ENCODE data around the gene ADA.

Gene ADA

GRCh38 chr20:44609516-44610312, 41.8 kb downstream of the ADA start:
- peak; percentile 79 to 81 for DNase-seq
- peak overlapping the region; percentile 71 to 73 for H3K4me3 Mint-ChIP-seq
- peaks cover 29% of the 10 kb centered on the region for H3K4me1 Mint-ChIP-seq
- peak; percentile 95 for ATAC-seq
- no peaks in the 10 kb centered on the region for H3K9me3 Mint-ChIP-seq
- no peaks in the 10 kb centered on the region for H3K27me3 Mint-ChIP-seq
- peak overlapping the region; percentile 84 to 90 for H3K27ac Mint-ChIP-seq

GRCh38 chr20:44609006-44609515, 42.4 kb downstream of the ADA start:
- H3K27ac Mint-ChIP-seq, result no peak overlapping the region
- no peak overlapping the region for H3K4me3 Mint-ChIP-seq
- H3K9me3 Mint-ChIP-seq, result no peaks in the 10 kb centered on the region
- no peak for ATAC-seq
- no peaks in the 10 kb centered on the region for H3K27me3 Mint-ChIP-seq
- peaks cover 22% of the 10 kb centered on the region for H3K4me1 Mint-ChIP-seq
- no peak for DNase-seq

- Mint-ChIP-seq H3K4me3 (no peak overlapping the region), H3K27ac (no peak overlapping the region), H3K27me3 (no peaks in the 10 kb centered on the region), H3K9me3 (no peaks in the 10 kb centered on the region), H3K4me1 (peaks cover 22% of the 10 kb centered on the region)
- DNase-seq (no peak), ATAC-seq (no peak)
These were observed 44.6 kb downstream of the ADA start for GRCh38 chr20:44606725-44607441.

GRCh38 chr20:44603327-44603726, 48.2 kb downstream of the ADA start:
- DNase-seq (no peak), ATAC-seq (no peak)
- no peak overlapping the region for H3K4me3 Mint-ChIP-seq
- H3K27ac Mint-ChIP-seq, result no peak overlapping the region
- no peaks in the 10 kb centered on the region for H3K27me3 Mint-ChIP-seq
- no peaks in the 10 kb centered on the region for H3K9me3 Mint-ChIP-seq
- H3K4me1 Mint-ChIP-seq, result peaks cover 29% of the 10 kb centered on the region

GRCh38 chr20:44601801-44602204, 49.7 kb downstream of the ADA start:
- H3K4me3 Mint-ChIP-seq, result no peak overlapping the region
- no peaks in the 10 kb centered on the region for H3K27me3 Mint-ChIP-seq
- no peak for ATAC-seq
- DNase-seq, result no peak
- no peaks in the 10 kb centered on the region for H3K9me3 Mint-ChIP-seq
- H3K27ac Mint-ChIP-seq, result peak overlapping the region in 1 of 2 donors; percentile 6
- H3K4me1 Mint-ChIP-seq, result peaks cover 34% of the 10 kb centered on the region

GRCh38 chr20:44601236-44601671, 50.2 kb downstream of the ADA start:
- Mint-ChIP-seq H3K9me3 (no peaks in the 10 kb centered on the region), H3K27ac (no peak overlapping the region), H3K4me1 (peaks cover 34% of the 10 kb centered on the region), H3K4me3 (no peak overlapping the region), H3K27me3 (no peaks in the 10 kb centered on the region)
- DNase-seq (no peak), ATAC-seq (no peak)

GRCh38 chr20:44600758-44601201, 50.7 kb downstream of the ADA start:
- peaks cover 34% of the 10 kb centered on the region for H3K4me1 Mint-ChIP-seq
- no peaks in the 10 kb centered on the region for H3K27me3 Mint-ChIP-seq
- no peak overlapping the region for H3K27ac Mint-ChIP-seq
- no peaks in the 10 kb centered on the region for H3K9me3 Mint-ChIP-seq
- no peak overlapping the region for H3K4me3 Mint-ChIP-seq
- ATAC-seq (no peak), DNase-seq (no peak)

GRCh38 chr20:44600301-44600700, 51.2 kb downstream of the ADA start:
- Mint-ChIP-seq H3K4me3 (no peak overlapping the region), H3K9me3 (no peaks in the 10 kb centered on the region), H3K27me3 (no peaks in the 10 kb centered on the region), H3K4me1 (peaks cover 34% of the 10 kb centered on the region), H3K27ac (no peak overlapping the region)
- ATAC-seq (no peak), DNase-seq (no peak)

GRCh38 chr20:44599715-44600114, 51.8 kb downstream of the ADA start:
- DNase-seq, result no peak
- Mint-ChIP-seq H3K27me3 (no peaks in the 10 kb centered on the region), H3K4me3 (peak overlapping the region in 1 of 2 donors; percentile 26), H3K27ac (no peak overlapping the region), H3K9me3 (no peaks in the 10 kb centered on the region), H3K4me1 (peaks cover 37% of the 10 kb centered on the region)
- ATAC-seq, result no peak

GRCh38 chr20:44598423-44599305, 52.8 kb downstream of the ADA start:
- peak; percentile 94 for ATAC-seq
- peak overlapping the region; percentile 78 to 83 for H3K4me3 Mint-ChIP-seq

GRCh38 chr20:44597930-44598329, 53.6 kb downstream of the ADA start:
- Mint-ChIP-seq H3K27me3 (no peaks in the 10 kb centered on the region), H3K4me1 (peaks cover 42% of the 10 kb centered on the region), H3K27ac (peak overlapping the region; percentile 88 to 96), H3K9me3 (no peaks in the 10 kb centered on the region), H3K4me3 (peak overlapping the region; percentile 78 to 83)
- DNase-seq (no peak), ATAC-seq (no peak)

More at GRCh38 chr20:44598423-44599305, 52.8 kb downstream of the ADA start:
- no peaks in the 10 kb centered on the region for H3K27me3 Mint-ChIP-seq
- no peaks in the 10 kb centered on the region for H3K9me3 Mint-ChIP-seq
- peak in 1 of 2 donors; percentile 42 for DNase-seq
- peaks cover 42% of the 10 kb centered on the region for H3K4me1 Mint-ChIP-seq
- H3K27ac Mint-ChIP-seq, result peak overlapping the region; percentile 88 to 96

GRCh38 chr20:44597516-44597915, 54.0 kb downstream of the ADA start:
- Mint-ChIP-seq H3K4me1 (peaks cover 42% of the 10 kb centered on the region), H3K27ac (peak overlapping the region in 1 of 2 donors; percentile 19), H3K4me3 (no peak overlapping the region), H3K9me3 (no peaks in the 10 kb centered on the region), H3K27me3 (no peaks in the 10 kb centered on the region)
- ATAC-seq (no peak), DNase-seq (no peak)

GRCh38 chr20:44596876-44597275, 54.6 kb downstream of the ADA start:
- no peaks in the 10 kb centered on the region for H3K9me3 Mint-ChIP-seq
- no peaks in the 10 kb centered on the region for H3K27me3 Mint-ChIP-seq
- no peak overlapping the region for H3K4me3 Mint-ChIP-seq
- no peak for ATAC-seq
- no peak overlapping the region for H3K27ac Mint-ChIP-seq
- peaks cover 37% of the 10 kb centered on the region for H3K4me1 Mint-ChIP-seq
- no peak for DNase-seq

- no peak for DNase-seq
- Mint-ChIP-seq H3K27me3 (no peaks in the 10 kb centered on the region), H3K9me3 (no peaks in the 10 kb centered on the region), H3K4me3 (no peak overlapping the region), H3K27ac (no peak overlapping the region), H3K4me1 (peaks cover 31% of the 10 kb centered on the region)
- no peak for ATAC-seq
These were observed 55.5 kb downstream of the ADA start for GRCh38 chr20:44596010-44596409.

- DNase-seq, result no peak
- peaks cover 19% of the 10 kb centered on the region for H3K4me1 Mint-ChIP-seq
- peak; percentile 71 for ATAC-seq
- peak overlapping the region in 1 of 2 donors; percentile 77 for H3K27ac Mint-ChIP-seq
- H3K4me3 Mint-ChIP-seq, result no peak overlapping the region
- H3K9me3 Mint-ChIP-seq, result no peaks in the 10 kb centered on the region
- no peaks in the 10 kb centered on the region for H3K27me3 Mint-ChIP-seq
These were observed 56.8 kb downstream of the ADA start for GRCh38 chr20:44594730-44595129.
